HG03097 (cell line): ENCODE results near the gene BIRC6.
"Not testable (repeated sequence)": the region's sequence is repeated elsewhere in the genome, so short reads cannot be mapped to it uniquely, and the experiment has no call there.

Experiments used
- ATAC-seq: cut with Tn5 transposase; IDR thresholded peaks from one replicate; pipeline ENCODE4 v1.9.1; 2021; ENCODE audit not compliant: unreplicated experiment, low FRiP score

Gene BIRC6

GRCh38 chr2:32430804-32431203 lies 74.0 kb downstream of the BIRC6 start:
- no peak for ATAC-seq

GRCh38 chr2:32436150-32436549 lies 79.3 kb downstream of the BIRC6 start:
- ATAC-seq: no peak

- no peak for ATAC-seq
Measured at GRCh38 chr2:32442020-32442467, 85.2 kb downstream of the BIRC6 start.

- ATAC-seq: no peak
Measured at GRCh38 chr2:32446369-32446768, 89.5 kb downstream of the BIRC6 start.

GRCh38 chr2:32450851-32451250 lies 94.0 kb downstream of the BIRC6 start:
- no peak for ATAC-seq

- no peak for ATAC-seq
Measured at GRCh38 chr2:32452338-32453064, 95.7 kb downstream of the BIRC6 start.

- ATAC-seq: no peak
Measured at GRCh38 chr2:32453242-32454062, 96.6 kb downstream of the BIRC6 start.

- ATAC-seq: no peak
Measured at GRCh38 chr2:32455816-32456215, 99.0 kb downstream of the BIRC6 start.

GRCh38 chr2:32456808-32457207 lies 100.0 kb downstream of the BIRC6 start:
- no peak for ATAC-seq

GRCh38 chr2:32457814-32458213 lies 101.0 kb downstream of the BIRC6 start:
- ATAC-seq: no peak

- ATAC-seq: not testable (repeated sequence)
Measured at GRCh38 chr2:32460861-32461260, 104.0 kb downstream of the BIRC6 start.

GRCh38 chr2:32463110-32463509 lies 106.3 kb downstream of the BIRC6 start:
- no peak for ATAC-seq

- ATAC-seq: no peak
Measured at GRCh38 chr2:32464431-32464830, 107.6 kb downstream of the BIRC6 start.

GRCh38 chr2:32472605-32473004 lies 115.8 kb downstream of the BIRC6 start:
- no peak for ATAC-seq

- no peak for ATAC-seq
Measured at GRCh38 chr2:32474381-32474780, 117.6 kb downstream of the BIRC6 start.

- no peak for ATAC-seq
Measured at GRCh38 chr2:32478889-32479620, 122.2 kb downstream of the BIRC6 start.

- ATAC-seq: no peak
Measured at GRCh38 chr2:32479993-32480392, 123.2 kb downstream of the BIRC6 start.

- no peak for ATAC-seq
Measured at GRCh38 chr2:32482471-32482870, 125.6 kb downstream of the BIRC6 start.

- no peak for ATAC-seq
Measured at GRCh38 chr2:32484937-32485336, 128.1 kb downstream of the BIRC6 start.

GRCh38 chr2:32485399-32485798 lies 128.6 kb downstream of the BIRC6 start:
- ATAC-seq: no peak

GRCh38 chr2:32489061-32489460 lies 132.2 kb downstream of the BIRC6 start:
- no peak for ATAC-seq
